Peyer's patch (tissue), 4 donors: ENCODE data around the gene CHST12. TPM values are rescaled to one million over a fixed set of nuclear protein-coding genes. Genes with fewer than 3 reads are reported as not detected.

Source experiments
- DNase-seq, 3 donors: peaks; one replicate each; pipeline ENCODE4 v3.0.0-alpha.2; 2017 to 2019
- H3K27ac ChIP-seq, 4 donors: fragments of 200-600 bp; sonication (generic); one replicate each; pipeline ENCODE4 v1.5.1; 2016 to 2019
- H3K27me3 ChIP-seq, 2 donors: fragments of 200-600 bp; sonication (generic); one replicate each; pipeline ENCODE4 v1.5.1; 2019
- H3K36me3 ChIP-seq, 3 donors: fragments of 200-600 bp; sonication (generic); one replicate each; pipeline ENCODE4 v1.5.1; 2016 to 2019
- H3K4me1 ChIP-seq, 4 donors: fragments of 200-600 bp; sonication (generic); one replicate each; pipeline ENCODE4 v1.5.1; 2016 to 2019
- H3K4me3 ChIP-seq, 4 donors: fragments of 200-600 bp; sonication (generic); 1 replicate in 3 of 4; 2 replicates in 1 of 4; pipeline ENCODE4 v1.5.1; 2016 to 2019; ENCODE audit warnings: mild to moderate bottlenecking in 1 of 4
- H3K9me3 ChIP-seq, 4 donors: fragments of 200-600 bp; sonication (generic); one replicate each; pipeline ENCODE4 v1.5.1; 2016 to 2019; ENCODE audit warnings: mild to moderate bottlenecking in 1 of 4
- POLR2A ChIP-seq, 2 donors: fragments of 450-650 bp; IDR thresholded peaks; one replicate each; pipeline ENCODE4 v1.5.1; 2017; ENCODE audit warnings: antibody characterized with exemption in 2 of 2, mild to moderate bottlenecking in 2 of 2, moderate library complexity in 2 of 2
- total RNA-seq, 4 donors: library from RNA; depleted of rRNA; stranded (reverse); fragments of >200 nt; gene quantifications; one replicate each; pipeline ENCODE4 v1.1.0, GENCODE V29; 2016
- TF ChIP-seq, protein P1 (sequence below), 6 experiments: fragments of 450-650 bp in 4 of 6; fragments of 200-600 bp in 2 of 6; sonication (generic) in 1 of 6; IDR thresholded peaks; one replicate each; pipeline ENCODE4 v1.5.1; 2017 to 2019; ENCODE audit warnings: antibody characterized with exemption in 6 of 6, mild to moderate bottlenecking in 3 of 6, moderate library complexity in 1 of 6

CHST12 gene
- total RNA-seq, 4 donors from 2014 or later: 6.0 to 17.3 (median 13.1) TPM

DNA sequence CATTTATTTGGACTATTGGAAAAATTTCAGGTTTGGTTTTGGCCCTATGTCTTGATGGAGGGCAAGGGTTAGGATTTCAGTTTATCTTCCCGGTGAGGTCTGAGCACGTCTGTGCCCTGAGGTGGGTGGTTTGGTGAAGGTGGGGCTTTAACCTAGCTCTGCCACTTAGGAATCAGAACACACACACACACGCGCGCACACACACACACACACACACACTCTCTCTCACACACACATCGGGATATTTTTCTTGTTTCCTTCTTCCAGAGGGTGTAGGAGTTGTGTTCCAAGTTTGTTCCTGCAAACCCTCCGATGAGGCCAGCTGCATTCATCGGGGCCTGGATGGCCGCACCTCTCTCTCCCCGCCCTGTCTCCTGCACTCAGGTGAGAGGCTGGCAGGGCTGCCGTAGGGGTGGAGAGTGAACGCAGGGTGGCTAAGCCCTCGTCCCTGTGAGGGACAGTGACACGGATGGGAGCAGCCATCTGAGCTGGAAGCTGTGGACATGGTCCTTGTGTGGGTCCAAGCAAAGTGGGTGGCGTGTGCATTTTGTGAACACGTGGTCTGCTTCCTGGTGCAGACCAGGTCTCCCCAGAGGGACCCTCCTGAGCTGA, 34.2 kb downstream of the CHST12 start:
- Histone ChIP-seq H3K4me3 (no peak overlapping the region), H3K27ac (no peak overlapping the region), H3K27me3 (no peaks in the 10 kb centered on the region), H3K9me3 (no peaks in the 10 kb centered on the region), H3K4me1 (no peaks in the 10 kb centered on the region), H3K36me3 (peaks cover 0 to 22% (median 0%) of the 10 kb centered on the region in 3 donors)
- no peak for TF ChIP-seq POLR2A (IDR thresholded peaks at IDR 0.05)
- TF ChIP-seq, protein P1, sequence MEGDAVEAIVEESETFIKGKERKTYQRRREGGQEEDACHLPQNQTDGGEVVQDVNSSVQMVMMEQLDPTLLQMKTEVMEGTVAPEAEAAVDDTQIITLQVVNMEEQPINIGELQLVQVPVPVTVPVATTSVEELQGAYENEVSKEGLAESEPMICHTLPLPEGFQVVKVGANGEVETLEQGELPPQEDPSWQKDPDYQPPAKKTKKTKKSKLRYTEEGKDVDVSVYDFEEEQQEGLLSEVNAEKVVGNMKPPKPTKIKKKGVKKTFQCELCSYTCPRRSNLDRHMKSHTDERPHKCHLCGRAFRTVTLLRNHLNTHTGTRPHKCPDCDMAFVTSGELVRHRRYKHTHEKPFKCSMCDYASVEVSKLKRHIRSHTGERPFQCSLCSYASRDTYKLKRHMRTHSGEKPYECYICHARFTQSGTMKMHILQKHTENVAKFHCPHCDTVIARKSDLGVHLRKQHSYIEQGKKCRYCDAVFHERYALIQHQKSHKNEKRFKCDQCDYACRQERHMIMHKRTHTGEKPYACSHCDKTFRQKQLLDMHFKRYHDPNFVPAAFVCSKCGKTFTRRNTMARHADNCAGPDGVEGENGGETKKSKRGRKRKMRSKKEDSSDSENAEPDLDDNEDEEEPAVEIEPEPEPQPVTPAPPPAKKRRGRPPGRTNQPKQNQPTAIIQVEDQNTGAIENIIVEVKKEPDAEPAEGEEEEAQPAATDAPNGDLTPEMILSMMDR (IDR thresholded peaks at IDR 0.05): no peak
- no peak for DNase-seq

DNA sequence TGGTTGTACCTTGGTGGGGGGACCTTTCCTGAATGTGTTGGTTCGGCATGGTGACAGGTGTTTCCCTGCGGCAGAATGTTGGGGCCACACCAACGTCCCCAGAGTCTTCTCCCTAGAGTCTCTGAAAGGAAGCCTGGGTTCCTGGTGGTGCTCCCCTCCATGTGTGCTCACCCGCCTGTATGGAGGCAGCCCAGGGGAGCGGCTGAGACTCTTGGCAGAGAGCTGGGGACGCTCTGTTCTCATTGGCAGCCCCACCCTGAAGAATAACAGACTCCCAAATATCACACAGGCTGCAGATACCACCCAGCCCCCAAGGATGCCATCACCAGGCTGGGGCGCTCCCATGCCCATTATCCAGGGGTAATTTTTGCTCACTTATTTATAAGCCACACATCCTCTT, 34.8 kb downstream of the CHST12 start:
- DNase-seq: no peak
- Histone ChIP-seq H3K36me3 (peaks cover 0 to 16% (median 0%) of the 10 kb centered on the region in 3 donors), H3K27ac (no peak overlapping the region), H3K4me3 (no peak overlapping the region), H3K9me3 (no peaks in the 10 kb centered on the region), H3K27me3 (no peaks in the 10 kb centered on the region), H3K4me1 (no peaks in the 10 kb centered on the region)
- TF ChIP-seq POLR2A (IDR thresholded peaks at IDR 0.05): no peak
- TF ChIP-seq, protein P1 (IDR thresholded peaks at IDR 0.05): no peak

DNA sequence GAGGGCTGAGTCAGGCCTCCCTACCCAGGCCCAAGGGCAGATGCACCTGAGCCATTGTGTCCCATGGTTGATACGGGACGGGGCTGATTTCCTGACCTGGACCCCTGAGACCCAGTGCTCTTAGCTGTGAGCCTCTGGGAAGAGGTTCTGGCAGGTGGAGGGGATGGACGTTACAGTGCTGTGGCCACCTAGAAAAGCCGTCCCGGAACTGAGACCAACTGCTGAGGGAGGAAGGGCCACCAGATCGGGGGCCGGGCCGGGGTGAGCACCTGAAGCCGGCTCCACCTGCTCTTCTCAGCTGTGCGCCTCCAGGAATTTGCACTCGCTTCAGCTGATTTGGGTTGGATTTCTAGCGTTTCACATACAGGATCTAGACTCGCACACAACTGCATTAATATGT, 35.4 kb downstream of the CHST12 start:
- Histone ChIP-seq H3K27me3 (no peaks in the 10 kb centered on the region), H3K4me1 (no peaks in the 10 kb centered on the region), H3K36me3 (peaks cover 0 to 15% (median 0%) of the 10 kb centered on the region in 3 donors), H3K4me3 (no peak overlapping the region), H3K9me3 (no peaks in the 10 kb centered on the region), H3K27ac (no peak overlapping the region)
- no peak for DNase-seq
- no peak for TF ChIP-seq POLR2A (IDR thresholded peaks at IDR 0.05)
- TF ChIP-seq, protein P1 (IDR thresholded peaks at IDR 0.05): no peak

DNA sequence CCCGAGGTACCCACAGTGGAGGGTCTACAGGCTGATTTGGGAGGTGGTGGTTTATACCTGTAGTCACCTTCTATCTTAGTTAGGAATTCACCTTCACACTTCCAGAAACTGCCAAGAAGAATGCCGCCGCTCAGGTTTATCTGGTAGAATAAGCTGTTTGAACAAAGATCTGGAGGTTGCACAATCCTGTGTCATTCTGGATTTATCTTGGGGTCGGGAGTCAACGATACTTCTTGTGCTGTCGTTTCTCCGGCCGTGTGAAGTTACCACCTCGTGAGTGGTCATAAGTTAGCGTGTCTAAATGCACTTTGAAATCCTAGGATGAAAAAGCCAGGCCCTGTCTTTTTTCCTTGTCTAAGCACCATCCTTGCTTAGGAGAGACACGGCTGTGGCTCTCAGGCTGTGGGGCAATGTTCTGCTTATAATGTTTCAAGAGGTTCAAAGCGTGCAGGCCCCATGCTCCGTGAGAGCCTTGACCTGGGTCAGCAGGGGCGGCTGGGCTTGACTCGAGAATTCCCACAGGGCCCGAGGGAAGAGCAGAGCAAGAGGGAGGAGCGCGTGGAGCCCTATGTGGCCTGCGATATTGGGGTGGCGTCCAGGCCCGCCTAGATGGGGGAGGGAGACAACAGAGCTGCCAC, 37.3 kb downstream of the CHST12 start:
- TF ChIP-seq, protein P1 (IDR thresholded peaks at IDR 0.05): no peak
- TF ChIP-seq POLR2A (IDR thresholded peaks at IDR 0.05): no peak
- no peak overlapping the region for H3K27ac ChIP-seq
- DNase-seq: no peak

DNA sequence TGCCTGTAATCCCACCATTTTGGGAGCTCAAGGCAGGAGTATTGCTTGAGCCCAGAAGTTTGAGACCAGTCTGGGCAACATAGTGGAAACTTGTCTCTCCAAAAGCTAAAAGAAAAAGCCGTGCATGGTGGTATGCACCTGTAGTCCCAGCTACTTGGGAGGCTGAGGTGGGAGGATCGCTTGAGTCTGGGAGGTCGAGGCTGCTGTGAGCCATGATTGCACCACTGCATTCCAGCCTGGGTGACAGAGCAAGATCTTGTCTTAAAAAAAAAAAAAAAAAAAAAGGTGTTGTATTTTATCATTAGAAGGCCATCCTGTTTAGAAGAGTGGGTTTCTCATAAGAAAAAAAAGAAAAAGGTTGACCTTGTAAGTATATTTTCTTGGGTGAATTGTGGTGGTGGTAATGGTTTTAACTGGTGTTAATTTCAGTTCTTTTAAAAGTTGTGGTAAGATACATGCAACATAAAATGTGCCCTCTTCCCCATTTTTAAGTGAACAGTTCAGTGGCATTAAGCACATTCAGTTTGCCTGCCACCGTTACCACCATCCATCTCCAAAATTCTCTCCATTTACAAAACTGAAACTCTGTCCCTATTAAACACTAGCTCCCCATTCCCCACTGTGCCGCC, 38.1 kb downstream of the CHST12 start:
- Histone ChIP-seq H3K4me1 (no peaks in the 10 kb centered on the region), H3K27ac (no peak overlapping the region), H3K36me3 (peaks cover 0 to 5% (median 0%) of the 10 kb centered on the region in 3 donors), H3K4me3 (no peak overlapping the region), H3K27me3 (no peaks in the 10 kb centered on the region), H3K9me3 (no peaks in the 10 kb centered on the region)
- no peak for DNase-seq
- TF ChIP-seq, protein P1 (IDR thresholded peaks at IDR 0.05): no peak
- TF ChIP-seq POLR2A (IDR thresholded peaks at IDR 0.05): no peak

More for the DNA sequence above, 37.3 kb downstream of the CHST12 start:
- Histone ChIP-seq H3K27me3 (no peaks in the 10 kb centered on the region), H3K36me3 (peaks cover 0 to 5% (median 0%) of the 10 kb centered on the region in 3 donors), H3K4me3 (no peak overlapping the region), H3K9me3 (no peaks in the 10 kb centered on the region), H3K4me1 (no peaks in the 10 kb centered on the region)
